Urinary bladder (tissue), 4 donors: ENCODE measurements around the gene CYBA. TPM values are rescaled to one million over a fixed set of nuclear protein-coding genes. Genes with fewer than 3 reads are reported as not detected.
A peak's percentile ranks its signal among the peaks of the same experiment; 100 is the strongest.

ENCODE experiments used
- DNase-seq: peaks from one replicate; pipeline ENCODE4 v3.0.0-alpha.2; 2015; ENCODE audit errors: extremely low spot score
- H3K27ac ChIP-seq: one replicate; pipeline ENCODE4 v1.5.1; 2013; ENCODE audit warnings: low read depth, mild to moderate bottlenecking, moderate library complexity
- H3K36me3 ChIP-seq: one replicate; pipeline ENCODE4 v1.6.1; 2013; ENCODE audit warnings: mild to moderate bottlenecking, moderate library complexity; ENCODE audit not compliant: insufficient read depth
- H3K4me1 ChIP-seq: one replicate; pipeline ENCODE4 v1.6.1; 2013; ENCODE audit warnings: mild to moderate bottlenecking, moderate library complexity; ENCODE audit not compliant: insufficient read depth
- H3K4me3 ChIP-seq: one replicate; pipeline ENCODE4 v1.5.1; 2013; ENCODE audit warnings: low read depth, low read length
- WGBS: extraction: QIAGEN DNeasy Blood & Tissue Kit; methylation state at CpG from one replicate; pipeline ENCODE4 v1.1.7; 2013; 5-methylcytosine and 5-hydroxymethylcytosine counted together
- polyA plus RNA-seq: library from polyadenylated mRNA; stranded (reverse); fragments of 200-250 nt; gene quantifications from one replicate; pipeline ENCODE4 v1.2.3, GENCODE V29; 2013
- total RNA-seq: library from RNA; depleted of rRNA; stranded (reverse); fragments of >200 nt; gene quantifications from one replicate; pipeline ENCODE4 v1.2.3, GENCODE V29; 2014
- donor health status: healthy with polysubstance abuse.
- donor health status: healthy.

Gene CYBA
- total and polyA plus RNA-seq, 2 donors = 90.4 to 145 TPM

DNA sequence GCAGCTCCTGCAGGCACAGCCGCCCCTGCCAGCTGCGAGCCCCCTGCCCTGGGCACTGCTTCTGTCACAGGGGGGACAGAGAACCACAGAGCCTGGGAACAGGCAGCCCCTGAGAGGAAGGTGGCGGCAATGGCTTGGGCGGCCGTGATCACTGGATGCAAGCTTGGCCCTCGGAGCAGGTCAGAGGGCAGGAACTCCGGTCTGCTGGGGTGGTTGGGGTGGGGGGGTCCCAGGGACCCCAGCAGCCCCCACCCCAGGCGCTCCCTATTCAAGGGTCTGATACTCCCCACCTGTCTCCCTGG, 1.9 kb upstream of the CYBA start:
- Histone ChIP-seq H3K27ac (no peak overlapping the region), H3K4me1 (no peaks in the 10 kb centered on the region), H3K36me3 (no peaks in the 10 kb centered on the region), H3K4me3 (no peak overlapping the region)
- DNase-seq = no peak
- WGBS = 92% methylated on average over 8 of the region's 8 CpGs

DNA sequence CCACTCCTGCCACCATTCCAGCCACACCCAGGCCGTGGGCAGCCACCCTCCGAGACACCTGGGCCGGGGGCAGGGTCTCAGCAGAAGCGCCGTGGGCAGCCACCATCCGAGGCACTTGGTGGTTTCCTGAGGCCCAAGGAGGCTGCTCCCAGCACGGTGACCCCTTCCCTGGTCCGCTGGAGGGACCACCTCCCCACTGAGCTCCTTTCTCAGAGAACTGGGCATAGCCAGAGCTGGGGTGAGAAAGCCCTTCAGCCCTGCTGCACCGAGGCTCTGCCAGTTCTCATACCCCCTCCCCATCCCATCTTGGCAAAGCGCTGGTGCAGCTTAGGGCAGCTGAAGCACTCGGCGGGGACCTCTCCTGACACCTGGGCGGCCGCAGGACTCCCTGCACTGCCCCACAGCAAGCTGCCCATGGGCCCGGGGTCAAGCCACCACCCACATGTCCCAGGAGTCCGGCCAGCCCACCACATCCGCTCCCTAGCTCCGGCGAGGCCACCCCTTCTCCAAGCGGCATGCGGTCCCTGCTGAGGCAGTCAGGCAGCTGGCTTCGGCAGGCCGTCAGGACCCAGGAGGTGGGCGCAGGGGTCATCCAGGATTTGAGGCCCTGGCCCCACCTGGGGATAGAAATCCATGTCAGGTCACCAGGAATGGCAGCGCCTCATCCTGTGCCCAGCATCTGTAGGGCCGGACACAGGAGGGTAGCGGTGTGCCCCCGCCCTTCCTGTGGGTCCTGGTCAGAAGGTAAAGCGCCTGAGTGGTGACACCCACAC, 1.3 kb upstream of the CYBA start:
- no peak for DNase-seq
- H3K27ac ChIP-seq = no peak overlapping the region
- H3K36me3 ChIP-seq = no peaks in the 10 kb centered on the region
- H3K4me1 ChIP-seq = no peaks in the 10 kb centered on the region
- no peak overlapping the region for H3K4me3 ChIP-seq
- WGBS = 90% methylated on average over 29 of the region's 29 CpGs

DNA sequence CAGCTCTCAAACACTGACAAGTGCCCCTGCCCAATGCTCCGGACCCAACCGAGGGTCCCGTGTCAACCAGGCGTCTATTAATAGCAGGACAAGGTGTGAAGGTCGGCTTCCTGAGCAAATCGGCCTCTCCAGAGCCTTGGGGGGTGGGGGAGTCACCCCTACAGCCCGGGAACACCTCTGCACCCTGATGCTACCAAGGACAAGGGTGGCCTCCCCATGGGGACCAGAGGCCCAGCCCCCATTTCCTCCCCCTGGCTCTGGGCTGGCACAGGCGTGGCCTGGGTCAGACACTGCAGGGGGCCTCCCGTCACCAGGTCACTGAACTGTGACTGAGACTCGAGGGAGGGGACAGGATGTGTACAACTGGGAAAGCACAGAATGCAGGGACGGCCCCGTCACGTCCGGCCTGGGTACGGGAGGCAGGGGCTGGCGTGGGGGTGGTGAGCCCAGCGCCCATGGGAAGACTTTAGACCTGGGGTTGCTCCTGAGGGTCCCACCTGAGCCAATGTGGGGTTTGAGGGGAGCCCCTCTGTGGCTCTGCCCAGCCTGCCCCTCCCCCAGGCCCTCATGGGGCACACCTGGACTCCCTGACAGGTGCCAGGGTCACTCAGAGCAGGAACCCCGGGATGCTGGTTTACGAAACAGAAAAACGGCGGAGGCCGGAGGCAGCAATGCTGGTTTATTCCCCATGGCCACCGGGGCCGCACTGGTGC, 579 bp upstream of the CYBA start:
- Histone ChIP-seq H3K4me1 (no peaks in the 10 kb centered on the region), H3K27ac (peak overlapping the region; percentile 74), H3K4me3 (peak overlapping the region; percentile 69), H3K36me3 (no peaks in the 10 kb centered on the region)
- DNase-seq = no peak
- WGBS = 50% methylated on average over 24 of the region's 24 CpGs

DNA sequence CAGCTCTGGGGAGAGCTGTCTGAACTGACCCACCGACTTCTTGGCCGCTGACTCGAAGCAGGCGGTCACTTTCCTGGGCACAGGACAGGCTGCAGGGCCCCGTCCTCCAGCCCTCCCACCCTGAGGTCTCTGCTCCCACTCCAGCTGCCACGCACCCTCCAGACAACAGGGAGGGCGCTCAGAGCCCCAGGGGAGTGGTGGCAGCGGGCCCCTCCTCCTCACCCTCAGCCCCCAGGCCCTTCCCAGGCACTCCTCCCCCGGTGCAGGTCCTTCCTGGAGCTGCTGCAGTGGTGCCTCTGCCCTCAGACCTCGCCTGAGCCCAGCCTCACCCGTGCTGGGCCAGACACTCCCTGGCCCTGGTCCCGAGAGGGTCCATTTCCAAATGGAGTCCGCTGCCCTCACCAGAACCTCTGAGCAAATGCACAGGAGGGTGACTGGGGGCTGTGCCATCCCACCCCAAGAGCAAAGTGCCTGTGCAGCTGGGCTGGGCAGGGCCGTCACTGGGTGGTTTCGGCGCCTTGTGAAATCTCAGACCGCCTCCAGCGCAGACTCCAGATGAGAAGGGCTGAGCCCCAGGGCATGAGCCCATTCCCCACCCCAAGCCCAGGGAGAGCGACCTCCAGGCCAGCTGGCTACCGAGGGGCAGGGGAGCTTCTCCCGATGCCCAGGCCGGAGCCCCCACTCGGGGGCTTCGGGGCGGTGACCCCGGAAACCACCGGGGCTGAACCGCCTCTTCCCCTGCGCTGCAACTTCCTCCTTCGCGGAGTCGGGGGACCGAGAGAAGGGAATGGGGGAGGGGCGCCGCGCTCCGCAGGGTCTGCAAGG, 717 bp downstream of the CYBA start:
- no peaks in the 10 kb centered on the region for H3K36me3 ChIP-seq
- peak overlapping the region; percentile 69 for H3K4me3 ChIP-seq
- WGBS = 19% methylated on average over 37 of the region's 37 CpGs
- no peaks in the 10 kb centered on the region for H3K4me1 ChIP-seq
- H3K27ac ChIP-seq = no peak overlapping the region
- DNase-seq = no peak

DNA sequence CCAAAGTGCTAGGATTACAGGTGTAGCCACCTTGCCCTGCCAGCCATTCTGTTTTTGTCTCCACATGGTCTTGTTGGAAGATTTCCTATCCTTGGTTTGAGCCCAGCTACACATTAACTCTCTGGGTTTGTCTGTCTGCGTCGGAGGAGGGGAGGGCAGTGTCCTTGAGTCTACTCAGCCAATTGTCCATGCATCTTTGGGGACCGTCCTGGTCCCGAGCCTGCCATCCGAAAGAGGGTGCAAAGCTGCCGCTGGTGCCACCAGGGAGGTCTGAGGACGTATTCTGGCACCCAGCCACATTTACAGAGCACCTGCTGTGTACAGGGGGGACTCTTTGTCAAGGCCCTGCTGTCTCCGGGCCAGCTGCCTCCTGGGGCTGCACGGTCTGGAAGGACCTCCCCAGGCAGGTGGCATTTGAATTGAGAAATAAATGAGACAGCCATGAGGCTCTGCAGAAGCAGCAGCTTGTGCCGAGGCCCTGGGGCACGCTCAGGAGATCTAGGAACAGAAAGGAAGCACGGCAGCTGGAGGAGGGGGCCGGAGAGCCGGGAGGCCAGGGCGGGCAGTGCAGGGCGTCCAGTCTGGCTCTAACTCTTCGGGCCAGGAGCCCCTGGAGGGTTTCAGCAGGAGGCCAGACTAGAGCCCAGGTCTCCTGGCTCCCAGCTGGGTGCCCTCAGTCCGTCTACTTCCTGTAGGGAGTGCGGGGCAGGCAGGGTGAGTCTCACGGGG, 1.5 kb downstream of the CYBA start:
- Histone ChIP-seq H3K36me3 (no peaks in the 10 kb centered on the region), H3K4me1 (no peaks in the 10 kb centered on the region), H3K27ac (no peak overlapping the region), H3K4me3 (no peak overlapping the region)
- DNase-seq = no peak
- WGBS = 83% methylated on average over 20 of the region's 20 CpGs

DNA sequence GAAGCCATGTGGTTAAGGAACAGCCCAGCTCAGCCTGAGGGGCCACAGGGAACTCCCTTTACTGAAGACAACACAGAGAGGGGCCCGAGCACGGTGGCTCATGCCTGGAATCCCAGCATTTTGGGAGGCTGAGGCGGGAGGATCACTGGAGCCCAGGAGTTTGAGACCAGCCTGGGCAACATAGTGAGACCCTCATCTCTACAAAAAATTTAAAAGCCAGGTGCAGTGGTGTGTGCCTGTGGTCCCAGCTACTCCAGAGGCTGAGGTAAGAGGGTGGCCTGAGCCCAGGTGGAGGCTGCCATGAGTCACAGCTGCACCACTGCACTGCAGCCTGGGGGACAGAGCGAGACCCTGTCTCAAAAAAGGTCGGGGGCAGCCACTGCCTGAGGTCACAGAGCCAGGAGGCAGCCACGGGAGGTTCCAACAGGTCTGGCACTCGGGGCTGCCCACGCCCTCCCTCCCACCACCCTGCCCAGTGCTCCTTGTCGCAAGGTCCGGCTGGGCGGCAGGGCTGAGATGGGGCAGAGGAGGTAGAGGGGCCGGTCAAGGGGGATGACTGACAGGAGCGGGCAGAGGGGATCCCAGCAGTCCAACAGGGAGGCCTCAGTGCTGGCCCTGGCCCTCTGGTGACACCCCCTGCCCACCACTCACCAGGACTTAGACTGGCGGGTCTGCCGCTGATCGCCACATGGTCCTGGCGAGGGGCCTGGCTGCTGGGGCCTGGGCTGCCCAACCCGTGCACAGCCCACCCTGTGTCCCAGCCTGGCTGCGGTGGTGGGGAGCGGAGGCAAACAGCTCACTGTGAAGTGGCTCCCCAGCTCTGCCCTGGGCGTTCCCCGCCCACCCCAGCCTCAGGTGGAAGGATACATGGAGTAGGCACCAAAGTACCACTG, 3.4 kb downstream of the CYBA start:
- WGBS = 92% methylated on average over 22 of the region's 22 CpGs
- H3K4me1 ChIP-seq = no peaks in the 10 kb centered on the region
- H3K36me3 ChIP-seq = no peaks in the 10 kb centered on the region
- no peak for DNase-seq
- no peak overlapping the region for H3K27ac ChIP-seq
- no peak overlapping the region for H3K4me3 ChIP-seq

DNA sequence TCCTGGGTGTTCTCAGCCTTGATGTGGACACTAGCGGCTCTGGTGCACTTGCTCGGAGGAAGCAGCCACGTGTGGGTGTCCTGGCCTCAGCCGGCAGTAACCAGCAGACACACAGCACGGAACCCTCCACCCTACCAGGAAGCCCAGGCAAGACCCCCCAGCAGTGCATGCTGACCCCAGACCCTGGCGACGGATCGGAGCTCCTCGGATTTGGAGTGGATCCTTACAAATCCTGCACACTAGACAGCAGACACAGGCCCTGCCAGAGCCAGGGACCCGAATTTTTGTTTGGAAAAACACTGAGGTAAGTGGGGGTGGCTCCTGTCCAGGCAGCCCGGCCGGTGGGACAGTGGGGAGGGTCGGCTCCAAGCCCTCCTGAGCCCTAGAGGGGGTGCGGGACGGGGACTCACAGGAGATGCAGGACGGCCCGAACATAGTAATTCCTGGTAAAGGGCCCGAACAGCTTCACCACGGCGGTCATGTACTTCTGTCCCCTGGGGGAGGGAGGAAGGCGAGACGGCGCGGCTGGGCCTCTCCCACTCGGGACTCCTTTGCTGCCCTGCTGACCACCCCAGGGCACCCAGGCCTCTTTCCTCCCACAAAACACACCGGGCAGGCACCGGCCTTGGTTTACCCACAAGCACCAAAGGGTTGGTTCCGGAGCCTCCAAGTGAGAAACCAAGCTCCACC, 4.4 kb downstream of the CYBA start:
- no peak for DNase-seq
- Histone ChIP-seq H3K36me3 (no peaks in the 10 kb centered on the region), H3K27ac (no peak overlapping the region), H3K4me3 (no peak overlapping the region), H3K4me1 (no peaks in the 10 kb centered on the region)
- 87% methylated on average over 28 of the region's 28 CpGs for WGBS

DNA sequence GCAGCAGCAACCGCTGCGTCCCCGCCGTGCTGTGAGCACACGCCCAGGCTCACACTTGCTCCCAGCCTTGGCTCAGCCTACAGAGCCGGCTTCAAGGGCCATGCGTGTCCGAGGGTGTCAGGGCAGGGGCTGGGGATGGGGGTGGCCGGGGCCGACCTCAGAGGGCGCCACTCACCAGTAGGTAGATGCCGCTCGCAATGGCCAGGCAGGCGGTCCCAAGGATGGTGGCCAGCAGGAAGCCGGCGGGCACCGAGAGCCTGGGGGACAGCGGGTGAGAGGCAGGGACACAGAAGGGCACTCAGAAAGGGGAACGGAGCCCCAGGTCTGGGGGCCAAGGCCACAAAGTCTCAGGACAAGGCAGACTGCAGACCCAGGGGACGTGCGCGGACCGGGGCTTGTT, 4.9 kb downstream of the CYBA start:
- no peaks in the 10 kb centered on the region for H3K4me1 ChIP-seq
- H3K4me3 ChIP-seq = no peak overlapping the region
- no peak for DNase-seq
- no peak overlapping the region for H3K27ac ChIP-seq
- 89% methylated on average over 23 of the region's 23 CpGs for WGBS
- H3K36me3 ChIP-seq = no peaks in the 10 kb centered on the region

DNA sequence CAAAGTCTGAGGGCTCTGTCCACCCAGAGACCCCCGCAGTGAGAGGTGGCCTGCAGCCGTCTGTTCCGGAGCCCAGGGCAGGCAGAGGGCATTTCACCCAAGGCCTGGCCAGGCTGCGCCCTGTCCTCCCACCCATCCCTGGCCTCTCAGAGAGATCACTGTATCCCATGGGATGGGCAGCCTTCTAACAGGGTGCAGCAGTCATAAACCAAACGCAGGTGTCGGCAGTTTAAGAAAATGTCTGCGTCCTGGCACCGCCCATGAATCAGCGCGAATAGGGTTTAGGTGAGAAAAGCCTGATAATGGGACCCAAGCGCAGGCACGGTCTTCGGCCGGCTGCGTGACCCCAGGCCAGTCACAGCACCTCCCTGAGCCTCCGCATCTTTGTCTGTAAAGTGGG, 5.4 kb downstream of the CYBA start:
- no peak for DNase-seq
- H3K4me1 ChIP-seq = no peaks in the 10 kb centered on the region

DNA sequence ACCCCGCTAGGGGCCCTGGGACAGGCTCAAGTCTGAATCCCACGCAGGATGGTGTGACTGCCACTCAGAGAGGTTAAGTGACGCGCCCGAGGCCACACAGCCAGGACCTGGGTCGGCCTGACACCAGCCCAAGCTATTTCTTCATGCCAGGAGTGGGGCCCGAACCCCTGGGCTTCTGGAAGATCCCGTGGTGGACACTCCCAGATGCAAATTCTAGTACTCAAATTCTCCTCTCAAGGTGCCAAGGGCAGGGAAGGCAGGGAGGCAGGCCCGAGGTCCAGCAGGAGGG, 7.3 kb downstream of the CYBA start:
- no peak for DNase-seq
- H3K27ac ChIP-seq = no peak overlapping the region
- no peaks in the 10 kb centered on the region for H3K36me3 ChIP-seq
- no peaks in the 10 kb centered on the region for H3K4me1 ChIP-seq
- 83% methylated on average over 9 of the region's 9 CpGs for WGBS
- H3K4me3 ChIP-seq = no peak overlapping the region

More for the DNA sequence above, 5.4 kb downstream of the CYBA start:
- no peak overlapping the region for H3K4me3 ChIP-seq
- 89% methylated on average over 16 of the region's 16 CpGs for WGBS
- H3K36me3 ChIP-seq = no peaks in the 10 kb centered on the region
- no peak overlapping the region for H3K27ac ChIP-seq

DNA sequence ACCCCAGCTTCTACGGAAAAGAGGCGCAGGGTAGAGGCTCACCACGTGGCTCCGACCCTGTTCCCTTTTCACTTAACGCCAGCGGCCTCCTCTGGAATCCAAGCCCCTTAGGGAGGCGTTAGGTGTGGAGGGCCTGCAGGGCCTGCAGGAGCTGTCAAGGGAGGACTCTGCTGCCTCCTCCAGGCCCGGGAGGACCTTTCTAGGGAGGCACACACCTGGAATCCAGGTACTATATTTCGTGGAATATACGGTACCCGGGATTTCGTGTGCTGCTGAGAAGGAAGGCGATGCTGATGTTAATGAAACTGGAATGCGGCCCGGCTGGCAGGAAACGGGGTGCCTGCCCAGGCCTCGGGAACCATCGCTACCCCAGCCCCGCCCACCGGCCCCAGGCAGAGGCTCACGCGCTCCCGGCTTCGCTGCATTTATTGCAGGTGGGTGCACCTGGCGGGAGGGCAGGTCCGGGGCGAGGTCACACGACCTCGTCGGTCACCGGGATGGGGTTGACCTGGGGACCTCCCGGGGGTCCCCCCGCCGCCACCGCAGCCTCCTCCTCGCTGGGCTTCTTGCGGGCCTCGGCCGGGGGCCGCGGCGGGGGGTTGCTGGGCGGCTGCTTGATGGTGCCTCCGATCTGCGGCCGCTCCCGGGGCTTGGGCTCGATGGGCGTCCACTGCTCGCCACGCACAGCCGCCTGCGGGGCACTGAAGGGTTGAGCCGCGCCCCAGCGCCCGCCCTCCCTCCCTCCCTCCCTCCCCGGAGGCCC, 7.8 kb downstream of the CYBA start:
- no peak for DNase-seq
- Histone ChIP-seq H3K36me3 (no peaks in the 10 kb centered on the region), H3K4me1 (no peaks in the 10 kb centered on the region), H3K27ac (no peak overlapping the region), H3K4me3 (no peak overlapping the region)
- 86% methylated on average over 58 of the region's 58 CpGs for WGBS
